Lung (tissue), 12 donors: Measurements from ENCODE around the gene CDC42SE2. TPM values are rescaled to one million over a fixed set of nuclear protein-coding genes. Genes with fewer than 3 reads are reported as not detected.

Source experiments
- ATAC-seq: fragments of 200-7000 bp; cut with Tn5 transposase; one replicate; pipeline ENCODE4 v1.9.1; 2020; ENCODE audit warnings: moderate number of reproducible peaks; ENCODE audit not compliant: insufficient read depth, low FRiP score
- DNase-seq, 3 donors: peaks; one replicate each; pipeline ENCODE4 v3.0.0-alpha.2; 2013 to 2017
- H3K27ac ChIP-seq, 2 donors: one replicate each; pipeline ENCODE4 v1.5.1; 2013; ENCODE audit warnings: mild to moderate bottlenecking in 2 of 2, moderate library complexity in 2 of 2, control low read depth in 1 of 2, inconsistent platforms in 1 of 2, low read depth in 1 of 2, low read length in 1 of 2
- H3K27me3 ChIP-seq, 3 donors: one replicate each; pipeline ENCODE4 v1.5.1; 2013; ENCODE audit warnings: low read length in 2 of 3; ENCODE audit not compliant: control insufficient read depth in 3 of 3, insufficient read depth in 3 of 3
- H3K36me3 ChIP-seq, 4 donors: one replicate each; pipeline ENCODE4 v1.5.1; 2013; ENCODE audit warnings: low read length in 4 of 4, mild to moderate bottlenecking in 1 of 4, moderate library complexity in 1 of 4; ENCODE audit not compliant: control insufficient read depth in 4 of 4, insufficient read depth in 4 of 4
- H3K4me1 ChIP-seq, 5 donors: one replicate each; pipeline ENCODE4 v1.5.1; 2013; ENCODE audit warnings: low read length in 5 of 5, mild to moderate bottlenecking in 2 of 5, moderate library complexity in 1 of 5; ENCODE audit not compliant: control insufficient read depth in 5 of 5, insufficient read depth in 5 of 5
- H3K4me3 ChIP-seq: one replicate; pipeline ENCODE4 v1.5.1; 2013; ENCODE audit warnings: mild to moderate bottlenecking, control low read depth, moderate library complexity
- H3K9ac ChIP-seq, 2 donors: one replicate each; pipeline ENCODE4 v1.5.1; 2013; ENCODE audit warnings: low read length in 2 of 2, control low read depth in 1 of 2; ENCODE audit not compliant: insufficient read depth in 1 of 2
- H3K9me3 ChIP-seq, 4 donors: one replicate each; pipeline ENCODE4 v1.5.1; 2013; ENCODE audit warnings: low read length in 3 of 4, mild to moderate bottlenecking in 1 of 4, moderate library complexity in 1 of 4; ENCODE audit not compliant: control insufficient read depth in 4 of 4, insufficient read depth in 3 of 4
- WGBS, 2 donors: extraction: QIAGEN DNeasy Blood & Tissue Kit; methylation state at CpG; one replicate each; pipeline ENCODE4 v1.1.7; 2013; 5-methylcytosine and 5-hydroxymethylcytosine counted together
- polyA plus RNA-seq, 2 donors: library from polyadenylated mRNA; stranded (reverse); fragments of 200-250 nt; gene quantifications; one replicate each; pipeline ENCODE4 v1.2.1, GENCODE V29; 2013
- total RNA-seq, 2 donors: library from RNA; depleted of rRNA in 1 of 2; stranded (reverse); fragments of >200 nt in 1 of 2; gene quantifications; one replicate each; pipeline ENCODE4 v1.2.1, GENCODE V29; 2014 to 2021
- TF ChIP-seq, protein P1 (sequence below): IDR thresholded peaks from 2 replicates; pipeline ENCODE4 v1.5.1; 2012; ENCODE audit warnings: mild to moderate bottlenecking; ENCODE audit errors: control extremely low read depth, extremely low read depth
- donor health status: control.
- donor health status: control.
- donor health status: Bipolar disorder and iron deficiency.
- donor health status: healthy.
- donor health status: DM: yes; HTN: yes; CAD: no.

Gene CDC42SE2
- total and polyA plus RNA-seq, 4 donors, result 18.1 to 58.9 (median 28.4) TPM

DNA sequence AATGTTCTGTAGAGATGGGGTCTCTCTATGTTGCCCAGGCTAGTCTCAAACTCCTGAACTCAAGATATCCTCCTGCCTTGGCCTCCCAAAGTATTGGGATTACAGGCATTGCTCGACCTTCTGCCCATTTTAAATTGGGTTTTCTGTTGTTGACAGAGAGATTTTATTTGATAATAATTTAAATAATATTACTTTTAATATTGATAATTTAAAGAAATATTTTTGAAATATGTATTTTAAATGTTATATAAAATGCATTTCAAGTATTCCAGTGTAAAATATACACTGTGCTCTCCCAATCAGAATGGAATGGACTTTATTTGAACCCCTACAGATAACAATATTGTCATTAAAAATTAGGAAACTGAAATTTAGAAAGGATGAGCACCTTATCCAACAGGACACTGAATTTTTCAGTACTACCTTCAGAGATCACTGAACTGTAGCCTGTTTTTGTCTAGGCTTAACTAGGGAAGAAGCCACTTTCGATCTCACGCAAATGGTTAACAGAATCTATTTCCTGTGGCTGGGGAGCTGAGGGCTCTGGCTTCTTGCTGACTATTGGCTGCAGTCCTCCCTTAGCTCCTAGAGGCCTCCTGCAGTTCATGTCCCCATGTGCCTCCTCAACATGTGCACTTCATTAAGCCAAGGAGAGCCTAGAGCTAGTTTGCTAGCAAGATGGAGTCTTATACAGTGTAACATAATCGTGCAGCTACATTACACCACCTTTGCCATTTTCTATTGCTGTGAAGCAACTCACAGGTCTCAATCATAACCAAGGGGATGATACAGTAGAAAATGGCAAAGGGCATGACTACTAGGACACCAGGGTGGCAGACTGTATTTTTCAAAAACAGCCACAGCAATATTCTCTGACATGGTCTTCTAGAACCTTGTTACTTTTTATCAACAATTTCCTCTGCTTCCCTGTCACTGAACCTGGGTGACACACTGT is 150.0 kb downstream of the CDC42SE2 start:
- no peak for ATAC-seq
- WGBS, 2 donors, result 72 to 80% methylated on average over 4 of the region's 4 CpGs

GRCh38 chr5:131416729-131417128 is 152.9 kb downstream of the CDC42SE2 start:
- no peaks in the 10 kb centered on the region for H3K27me3 ChIP-seq
- DNase-seq, result no peak
- no peak overlapping the region for H3K4me3 ChIP-seq
- H3K4me1 ChIP-seq, result no peaks in the 10 kb centered on the region
- no peak overlapping the region for H3K27ac ChIP-seq
- TF ChIP-seq, protein P1, sequence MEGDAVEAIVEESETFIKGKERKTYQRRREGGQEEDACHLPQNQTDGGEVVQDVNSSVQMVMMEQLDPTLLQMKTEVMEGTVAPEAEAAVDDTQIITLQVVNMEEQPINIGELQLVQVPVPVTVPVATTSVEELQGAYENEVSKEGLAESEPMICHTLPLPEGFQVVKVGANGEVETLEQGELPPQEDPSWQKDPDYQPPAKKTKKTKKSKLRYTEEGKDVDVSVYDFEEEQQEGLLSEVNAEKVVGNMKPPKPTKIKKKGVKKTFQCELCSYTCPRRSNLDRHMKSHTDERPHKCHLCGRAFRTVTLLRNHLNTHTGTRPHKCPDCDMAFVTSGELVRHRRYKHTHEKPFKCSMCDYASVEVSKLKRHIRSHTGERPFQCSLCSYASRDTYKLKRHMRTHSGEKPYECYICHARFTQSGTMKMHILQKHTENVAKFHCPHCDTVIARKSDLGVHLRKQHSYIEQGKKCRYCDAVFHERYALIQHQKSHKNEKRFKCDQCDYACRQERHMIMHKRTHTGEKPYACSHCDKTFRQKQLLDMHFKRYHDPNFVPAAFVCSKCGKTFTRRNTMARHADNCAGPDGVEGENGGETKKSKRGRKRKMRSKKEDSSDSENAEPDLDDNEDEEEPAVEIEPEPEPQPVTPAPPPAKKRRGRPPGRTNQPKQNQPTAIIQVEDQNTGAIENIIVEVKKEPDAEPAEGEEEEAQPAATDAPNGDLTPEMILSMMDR, result no peak
- peaks cover 0 to 8% (median 3%) of the 10 kb centered on the region in 4 donors for H3K36me3 ChIP-seq
- no peak for ATAC-seq
- no peak overlapping the region for H3K9ac ChIP-seq
- H3K9me3 ChIP-seq, result no peaks in the 10 kb centered on the region
- WGBS, 2 donors, result 45 to 65% methylated on average over 3 of the region's 3 CpGs

More for the DNA sequence above, 150.0 kb downstream of the CDC42SE2 start:
- no peak overlapping the region for H3K27ac ChIP-seq
- H3K4me3 ChIP-seq, result no peak overlapping the region
- no peak for DNase-seq
- TF ChIP-seq, protein P1, result no peak
- no peak overlapping the region for H3K9ac ChIP-seq
- H3K9me3 ChIP-seq, result no peaks in the 10 kb centered on the region
- H3K27me3 ChIP-seq, result no peaks in the 10 kb centered on the region
- peaks cover 0 to 8% (median 2%) of the 10 kb centered on the region in 4 donors for H3K36me3 ChIP-seq
- no peaks in the 10 kb centered on the region for H3K4me1 ChIP-seq

GRCh38 chr5:131417240-131417869 is 153.5 kb downstream of the CDC42SE2 start:
- no peak overlapping the region for H3K27ac ChIP-seq
- TF ChIP-seq, protein P1, result peak; percentile 76
- WGBS, 2 donors, result 24 to 30% methylated on average over 7 of the region's 7 CpGs
- no peaks in the 10 kb centered on the region for H3K4me1 ChIP-seq
- H3K36me3 ChIP-seq, result peaks cover 0 to 8% (median 4%) of the 10 kb centered on the region in 4 donors
- H3K9ac ChIP-seq, result no peak overlapping the region
- no peaks in the 10 kb centered on the region for H3K27me3 ChIP-seq
- DNase-seq (peak; percentile 73 to 80 (median 76)), ATAC-seq (no peak)
- H3K4me3 ChIP-seq, result no peak overlapping the region
- no peaks in the 10 kb centered on the region for H3K9me3 ChIP-seq
